GM12874 (cell line): Measurements from ENCODE around the gene CNTNAP2.

ENCODE experiments used
- CTCF ChIP-seq: IDR thresholded peaks from 2 replicates; pipeline ENCODE4 v1.5.1; 2011; ENCODE audit warnings: low read depth, mild to moderate bottlenecking, control low read depth, low read length, moderate library complexity; ENCODE audit not compliant: insufficient read depth

The CNTNAP2 gene

GRCh38 chr7:147659036-147659995, 1542.7 kb downstream of the CNTNAP2 start:
- TF ChIP-seq CTCF = no peak

GRCh38 chr7:147664541-147664940, 1547.9 kb downstream of the CNTNAP2 start:
- TF ChIP-seq CTCF = no peak

- no peak for TF ChIP-seq CTCF
Observed at GRCh38 chr7:147670759-147671158, 1554.2 kb downstream of the CNTNAP2 start.

GRCh38 chr7:147674705-147675104, 1558.1 kb downstream of the CNTNAP2 start:
- TF ChIP-seq CTCF = no peak

- no peak for TF ChIP-seq CTCF
Observed at GRCh38 chr7:147678943-147679342, 1562.3 kb downstream of the CNTNAP2 start.

- no peak for TF ChIP-seq CTCF
Observed at GRCh38 chr7:147681530-147681929, 1564.9 kb downstream of the CNTNAP2 start.

GRCh38 chr7:147700702-147701101, 1584.1 kb downstream of the CNTNAP2 start:
- TF ChIP-seq CTCF = no peak
